ENCODE measurements around the gene EPHX1. TPM values are rescaled to one million over a fixed set of nuclear protein-coding genes. Genes with fewer than 3 reads are reported as not detected.
"Not testable (repeated sequence)": the region's sequence is repeated elsewhere in the genome, so short reads cannot be mapped to it uniquely, and the experiment has no call there.

Gene EPHX1
- total and polyA plus RNA-seq, 9 donors: 213 to 566 (median 302) TPM

GRCh38 chr1:225778337-225778669 lies 31.6 kb upstream of the EPHX1 start:
- peaks cover 6% of the 10 kb centered on the region for H3K4me1 ChIP-seq (ENCODE audit: insufficient read depth)
- peak overlapping the region; percentile 80 to 87 for H3K27ac ChIP-seq
- intact Hi-C loops (cut with DNase I): loop anchor here in 3 of 4 donors (5.0 to 10.0 kb wide), 6 partner anchors 64 to 199 kb away; partner anchors contain the start of genes LEFTY1 (in 1 of the 3) and TMEM63A (in 1 of the 3)
- no peak for DNase-seq
- no peaks in the 10 kb centered on the region for H3K27me3 ChIP-seq
- TF ChIP-seq POLR2A (IDR thresholded peaks at IDR 0.05) (no peak), EP300 (IDR thresholded peaks at IDR 0.05) (no peak), CTCF (IDR thresholded peaks at IDR 0.05) (no peak)
- no peaks in the 10 kb centered on the region for H3K9me3 ChIP-seq
- H3K36me3 ChIP-seq: no peaks in the 10 kb centered on the region
- WGBS, 3 donors: 0% methylated on average over 3 of the region's 3 CpGs
- peak overlapping the region; percentile 70 for H3K4me3 ChIP-seq

DNA sequence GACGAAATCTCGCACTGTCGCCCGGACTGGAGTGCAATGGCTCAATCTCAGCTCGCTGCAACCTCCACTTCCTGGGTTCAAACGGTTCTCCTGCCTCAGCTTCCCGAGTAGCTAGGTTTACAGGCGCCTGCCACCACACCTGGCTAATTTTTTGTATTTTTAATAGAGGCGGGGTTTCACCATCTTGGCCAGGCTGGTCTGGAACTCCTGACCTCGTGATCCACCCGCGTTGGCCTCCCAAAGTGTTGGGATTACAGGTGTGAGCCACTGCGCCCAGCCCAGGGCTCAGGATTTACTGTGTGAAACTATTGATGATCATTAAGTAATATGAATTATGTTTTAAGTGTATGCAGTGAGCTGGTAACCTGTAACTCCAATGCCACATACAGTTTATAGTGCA lies 30.8 kb upstream of the EPHX1 start:
- H3K27ac ChIP-seq; DNase-seq; H3K27me3 ChIP-seq; H3K4me1 ChIP-seq (ENCODE audit: insufficient read depth); H3K9me3 ChIP-seq; H3K36me3 ChIP-seq: not testable (repeated sequence)
- H3K4me3 ChIP-seq: peak overlapping the region; percentile 70
- 30 to 45% (median 31%) methylated on average over 13 of the region's 13 CpGs for WGBS, 3 donors
- intact Hi-C loops (cut with DNase I): loop anchor here in 3 of 4 donors (5.0 to 10.0 kb wide), 6 partner anchors 63 to 198 kb away; partner anchors contain the start of genes LEFTY1 (in 1 of the 3) and TMEM63A (in 1 of the 3)

DNA sequence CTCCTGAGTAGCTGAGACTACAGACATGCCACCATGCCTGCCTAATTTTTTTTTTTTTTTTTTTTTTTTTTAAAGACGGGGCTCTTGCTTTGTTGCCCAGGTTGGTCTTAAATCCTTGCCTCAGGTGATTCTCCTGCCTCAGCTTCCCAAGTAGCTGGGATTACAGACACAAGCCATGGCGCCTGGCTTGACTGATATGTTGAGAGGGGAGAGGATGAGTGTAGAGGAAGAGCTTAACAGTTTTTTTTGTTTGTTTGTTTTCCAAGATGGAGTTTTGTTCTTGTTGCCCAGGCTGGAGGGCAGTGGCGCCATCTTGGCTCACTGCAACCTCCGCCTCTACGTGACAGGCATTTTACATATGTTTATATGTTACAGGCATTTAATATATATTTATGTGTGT lies 29.8 kb upstream of the EPHX1 start:
- no peak overlapping the region for H3K4me3 ChIP-seq
- WGBS, 3 donors: 89 to 90% (median 90%) methylated on average over 5 of the region's 5 CpGs

GRCh38 chr1:225780630-225781029 lies 29.3 kb upstream of the EPHX1 start:
- peaks cover 6% of the 10 kb centered on the region for H3K4me1 ChIP-seq (ENCODE audit: insufficient read depth)

More for the DNA sequence above, 29.8 kb upstream of the EPHX1 start:
- TF ChIP-seq POLR2A (IDR thresholded peaks at IDR 0.05) (no peak), CTCF (IDR thresholded peaks at IDR 0.05) (no peak), EP300 (IDR thresholded peaks at IDR 0.05) (no peak)
- intact Hi-C loops (cut with DNase I): no loop called here
- no peaks in the 10 kb centered on the region for H3K27me3 ChIP-seq
- peaks cover 6% of the 10 kb centered on the region for H3K4me1 ChIP-seq (ENCODE audit: insufficient read depth)
- no peak for DNase-seq
- no peak overlapping the region for H3K27ac ChIP-seq
- no peaks in the 10 kb centered on the region for H3K9me3 ChIP-seq
- H3K36me3 ChIP-seq: no peaks in the 10 kb centered on the region

DNA sequence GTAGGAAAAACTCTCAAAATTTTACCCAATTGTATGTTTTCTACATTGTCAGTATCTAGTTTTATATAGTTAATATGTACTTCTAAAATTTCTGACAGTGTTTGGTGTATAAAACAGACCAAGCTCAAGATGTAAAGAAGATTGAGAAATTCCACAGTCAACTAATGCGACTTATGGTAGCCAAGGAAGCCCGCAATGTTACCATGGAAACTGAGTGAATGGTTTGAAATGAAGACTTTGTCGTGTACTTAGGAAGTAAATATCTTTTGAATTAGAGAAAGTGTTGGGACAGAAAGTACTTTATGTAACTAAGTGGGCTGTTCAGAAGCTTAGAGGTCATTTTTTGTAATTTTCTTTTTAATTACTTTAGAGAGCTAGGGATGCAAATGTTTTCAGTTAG lies 20.8 kb upstream of the EPHX1 start:
- H3K4me1 ChIP-seq (ENCODE audit: insufficient read depth); H3K36me3 ChIP-seq: not testable (repeated sequence)
- WGBS, 3 donors: 68 to 82% (median 81%) methylated on average over 2 to 3 of the region's 3 CpGs

More at GRCh38 chr1:225780630-225781029, 29.3 kb upstream of the EPHX1 start:
- no peak for DNase-seq
- Histone ChIP-seq H3K4me3 (no peak overlapping the region), H3K36me3 (no peaks in the 10 kb centered on the region), H3K9me3 (no peaks in the 10 kb centered on the region), H3K27me3 (no peaks in the 10 kb centered on the region), H3K27ac (no peak overlapping the region)
- WGBS, 3 donors: 93 to 100% (median 96%) methylated on average over 1 of the region's 1 CpG
- intact Hi-C loops (cut with DNase I): no loop called here
- TF ChIP-seq POLR2A (IDR thresholded peaks at IDR 0.05) (no peak), CTCF (IDR thresholded peaks at IDR 0.05) (no peak), EP300 (IDR thresholded peaks at IDR 0.05) (no peak)

More for the DNA sequence above, 20.8 kb upstream of the EPHX1 start:
- H3K4me3 ChIP-seq; H3K27ac ChIP-seq; intact Hi-C loops (cut with DNase I); H3K27me3 ChIP-seq; DNase-seq; H3K9me3 ChIP-seq: not testable (repeated sequence)

Data from ovary (tissue), 9 donors.